Mononuclear cell (primary cell): Measurements from ENCODE around the gene CWC27. TPM values are rescaled to one million over a fixed set of nuclear protein-coding genes. Genes with fewer than 3 reads are reported as not detected.

Experiments used
- H3K27me3 ChIP-seq: 2 replicates; pipeline ENCODE4 v1.6.0; 2011; ENCODE audit warnings: low read length, control low read depth; ENCODE audit not compliant: insufficient read depth
- H3K4me1 ChIP-seq: 2 replicates; pipeline ENCODE4 v1.5.1; 2011; ENCODE audit warnings: mild to moderate bottlenecking, low read length, control low read depth; ENCODE audit not compliant: insufficient read depth
- H3K4me3 ChIP-seq: 2 replicates; pipeline ENCODE4 v1.5.1; 2011; ENCODE audit warnings: mild to moderate bottlenecking, low read length, moderate library complexity
- H3K9me3 ChIP-seq: 2 replicates; pipeline ENCODE4 v1.5.1; 2011; ENCODE audit warnings: low read depth, mild to moderate bottlenecking, control low read depth, low read length
- total RNA-seq: library from RNA; depleted of rRNA; stranded (reverse); fragments of >200 nt; gene quantifications from one replicate; pipeline ENCODE4 v1.2.3, GENCODE V29; 2012

CWC27 gene
- total RNA-seq, 1 donor: 19.2 TPM

- H3K4me1 ChIP-seq: no peaks in the 10 kb centered on the region
- no peak overlapping the region for H3K4me3 ChIP-seq
- H3K9me3 ChIP-seq: no peaks in the 10 kb centered on the region
- H3K27me3 ChIP-seq: no peaks in the 10 kb centered on the region
Observed at GRCh38 chr5:65029178-65029577, 260.4 kb downstream of the CWC27 start.

GRCh38 chr5:65030056-65030455 is 261.3 kb downstream of the CWC27 start:
- Histone ChIP-seq H3K4me1 (peaks cover 5% of the 10 kb centered on the region), H3K9me3 (no peaks in the 10 kb centered on the region), H3K4me3 (no peak overlapping the region), H3K27me3 (no peaks in the 10 kb centered on the region)

GRCh38 chr5:65032250-65032649 is 263.5 kb downstream of the CWC27 start:
- H3K4me1 ChIP-seq: peaks cover 10% of the 10 kb centered on the region
- no peak overlapping the region for H3K4me3 ChIP-seq
- H3K9me3 ChIP-seq: no peaks in the 10 kb centered on the region
- H3K27me3 ChIP-seq: no peaks in the 10 kb centered on the region

- Histone ChIP-seq H3K27me3 (no peaks in the 10 kb centered on the region), H3K4me3 (no peak overlapping the region), H3K9me3 (no peaks in the 10 kb centered on the region), H3K4me1 (peaks cover 16% of the 10 kb centered on the region)
Observed at GRCh38 chr5:65034029-65034812, 265.5 kb downstream of the CWC27 start.

GRCh38 chr5:65034813-65035209 is 266.1 kb downstream of the CWC27 start:
- H3K4me3 ChIP-seq: peak overlapping the region; percentile 59

GRCh38 chr5:65035211-65036206 is 266.8 kb downstream of the CWC27 start:
- peaks cover 16% of the 10 kb centered on the region for H3K4me1 ChIP-seq
- no peaks in the 10 kb centered on the region for H3K27me3 ChIP-seq
- H3K9me3 ChIP-seq: no peaks in the 10 kb centered on the region
- H3K4me3 ChIP-seq: peak overlapping the region; percentile 59

More at GRCh38 chr5:65034813-65035209, 266.1 kb downstream of the CWC27 start:
- no peaks in the 10 kb centered on the region for H3K27me3 ChIP-seq
- H3K4me1 ChIP-seq: peaks cover 16% of the 10 kb centered on the region
- no peaks in the 10 kb centered on the region for H3K9me3 ChIP-seq

GRCh38 chr5:65037831-65038815 is 269.4 kb downstream of the CWC27 start:
- H3K4me1 ChIP-seq: peaks cover 16% of the 10 kb centered on the region
- no peaks in the 10 kb centered on the region for H3K9me3 ChIP-seq
- no peaks in the 10 kb centered on the region for H3K27me3 ChIP-seq
- no peak overlapping the region for H3K4me3 ChIP-seq

- Histone ChIP-seq H3K4me3 (no peak overlapping the region), H3K4me1 (peaks cover 6% of the 10 kb centered on the region), H3K27me3 (no peaks in the 10 kb centered on the region), H3K9me3 (no peaks in the 10 kb centered on the region)
Observed at GRCh38 chr5:65041296-65042158, 272.8 kb downstream of the CWC27 start.

GRCh38 chr5:65043843-65044359 is 275.2 kb downstream of the CWC27 start:
- Histone ChIP-seq H3K9me3 (no peaks in the 10 kb centered on the region), H3K4me1 (no peaks in the 10 kb centered on the region), H3K4me3 (no peak overlapping the region), H3K27me3 (no peaks in the 10 kb centered on the region)

GRCh38 chr5:65047225-65047624 is 278.5 kb downstream of the CWC27 start:
- Histone ChIP-seq H3K4me3 (no peak overlapping the region), H3K9me3 (no peaks in the 10 kb centered on the region), H3K27me3 (no peaks in the 10 kb centered on the region), H3K4me1 (no peaks in the 10 kb centered on the region)

GRCh38 chr5:65047948-65048690 is 279.4 kb downstream of the CWC27 start:
- Histone ChIP-seq H3K27me3 (no peaks in the 10 kb centered on the region), H3K4me1 (no peaks in the 10 kb centered on the region), H3K4me3 (no peak overlapping the region), H3K9me3 (no peaks in the 10 kb centered on the region)

GRCh38 chr5:65050140-65050539 is 281.4 kb downstream of the CWC27 start:
- Histone ChIP-seq H3K4me1 (no peaks in the 10 kb centered on the region), H3K4me3 (no peak overlapping the region), H3K27me3 (no peaks in the 10 kb centered on the region)

More at GRCh38 chr5:65050140-65050539, 281.4 kb downstream of the CWC27 start:
- no peaks in the 10 kb centered on the region for H3K9me3 ChIP-seq
